Astrocyte of the spinal cord (primary cell): ENCODE measurements around the gene BNC2.
A peak's percentile ranks its signal among the peaks of the same experiment; 100 is the strongest.

Experiments
- DNase-seq: peaks from one replicate; pipeline ENCODE4 v3.0.0; 2011; ENCODE audit warnings: low read depth, low spot score
- H3K4me3 ChIP-seq: 2 replicates; pipeline ENCODE4 v1.5.1; 2011; ENCODE audit warnings: low read depth, mild to moderate bottlenecking, low read length, moderate library complexity
- in situ Hi-C: cut with HindIII; loops from 2 replicates; pipeline ENCODE4 v1.10.0; 2017; ENCODE audit warnings: low sequenced_read_pairs
- TF ChIP-seq, protein P1 (sequence below): IDR thresholded peaks from 2 replicates; pipeline ENCODE4 v1.5.1; 2012; ENCODE audit warnings: low read depth, mild to moderate bottlenecking, low read length, inconsistent platforms

The BNC2 gene

GRCh38 chr9:16426716-16427115 is 443.8 kb downstream of the BNC2 start:
- H3K4me3 ChIP-seq: no peak overlapping the region
- TF ChIP-seq, protein P1, sequence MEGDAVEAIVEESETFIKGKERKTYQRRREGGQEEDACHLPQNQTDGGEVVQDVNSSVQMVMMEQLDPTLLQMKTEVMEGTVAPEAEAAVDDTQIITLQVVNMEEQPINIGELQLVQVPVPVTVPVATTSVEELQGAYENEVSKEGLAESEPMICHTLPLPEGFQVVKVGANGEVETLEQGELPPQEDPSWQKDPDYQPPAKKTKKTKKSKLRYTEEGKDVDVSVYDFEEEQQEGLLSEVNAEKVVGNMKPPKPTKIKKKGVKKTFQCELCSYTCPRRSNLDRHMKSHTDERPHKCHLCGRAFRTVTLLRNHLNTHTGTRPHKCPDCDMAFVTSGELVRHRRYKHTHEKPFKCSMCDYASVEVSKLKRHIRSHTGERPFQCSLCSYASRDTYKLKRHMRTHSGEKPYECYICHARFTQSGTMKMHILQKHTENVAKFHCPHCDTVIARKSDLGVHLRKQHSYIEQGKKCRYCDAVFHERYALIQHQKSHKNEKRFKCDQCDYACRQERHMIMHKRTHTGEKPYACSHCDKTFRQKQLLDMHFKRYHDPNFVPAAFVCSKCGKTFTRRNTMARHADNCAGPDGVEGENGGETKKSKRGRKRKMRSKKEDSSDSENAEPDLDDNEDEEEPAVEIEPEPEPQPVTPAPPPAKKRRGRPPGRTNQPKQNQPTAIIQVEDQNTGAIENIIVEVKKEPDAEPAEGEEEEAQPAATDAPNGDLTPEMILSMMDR: no peak
- DNase-seq: no peak
- in situ Hi-C loops: no loop called here

DNA sequence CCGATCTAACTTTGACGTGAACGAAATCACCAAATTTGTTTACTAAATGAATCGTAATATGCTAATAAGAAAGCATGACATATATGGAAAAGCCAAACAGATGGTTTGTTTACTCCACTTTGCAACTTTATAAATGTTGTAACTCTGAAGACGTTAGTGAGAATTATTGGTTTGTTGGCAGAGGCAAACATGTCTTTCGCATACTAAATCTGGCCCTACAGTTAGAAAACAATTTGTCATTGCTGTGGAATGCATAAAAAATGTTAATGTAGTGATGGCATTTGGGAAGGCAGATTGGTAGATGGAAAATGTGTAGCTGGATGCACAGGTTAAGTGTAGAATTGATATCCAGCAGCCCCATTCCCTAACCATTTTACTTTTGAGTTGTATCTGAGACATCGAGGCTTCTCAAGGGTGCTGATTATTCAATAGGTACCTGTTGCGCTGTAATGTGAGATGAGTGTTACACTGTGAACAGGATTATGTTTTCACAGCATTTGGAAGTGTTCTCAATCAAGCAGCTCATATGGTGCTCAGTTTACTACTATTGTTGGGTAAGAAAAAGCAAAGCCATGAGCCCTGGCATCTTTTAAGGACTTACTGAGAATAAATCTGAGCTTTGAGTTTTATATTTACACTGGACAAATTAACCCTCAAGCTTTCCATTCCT is 444.8 kb downstream of the BNC2 start:
- TF ChIP-seq, protein P1: no peak
- no peak overlapping the region for H3K4me3 ChIP-seq
- in situ Hi-C loops: no loop called here
- peak; percentile 51 for DNase-seq

DNA sequence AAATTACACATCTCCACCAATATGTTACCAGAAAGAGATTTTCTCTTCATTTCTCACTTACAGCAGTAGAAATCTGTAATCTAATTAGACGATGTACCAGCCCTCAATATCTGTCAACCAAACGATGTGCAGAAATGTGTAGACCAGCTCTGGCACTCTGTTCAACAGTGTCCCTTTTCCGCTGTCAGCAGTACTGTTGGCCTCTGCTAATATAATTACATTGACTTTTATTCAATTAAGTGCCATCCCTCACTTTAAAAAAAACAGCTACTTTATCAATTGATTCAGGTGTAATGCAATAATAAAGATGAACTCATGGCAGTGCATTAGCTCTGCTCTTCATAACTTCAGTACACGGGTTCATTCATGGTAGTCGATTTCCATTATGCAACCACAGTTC is 448.4 kb downstream of the BNC2 start:
- H3K4me3 ChIP-seq: no peak overlapping the region
- DNase-seq: no peak
- TF ChIP-seq, protein P1: no peak
- in situ Hi-C loops: no loop called here

- H3K4me3 ChIP-seq: no peak overlapping the region
- TF ChIP-seq, protein P1: no peak
- in situ Hi-C loops: no loop called here
- DNase-seq: peak; percentile 65
These were observed 448.9 kb downstream of the BNC2 start for GRCh38 chr9:16421532-16421931.

DNA sequence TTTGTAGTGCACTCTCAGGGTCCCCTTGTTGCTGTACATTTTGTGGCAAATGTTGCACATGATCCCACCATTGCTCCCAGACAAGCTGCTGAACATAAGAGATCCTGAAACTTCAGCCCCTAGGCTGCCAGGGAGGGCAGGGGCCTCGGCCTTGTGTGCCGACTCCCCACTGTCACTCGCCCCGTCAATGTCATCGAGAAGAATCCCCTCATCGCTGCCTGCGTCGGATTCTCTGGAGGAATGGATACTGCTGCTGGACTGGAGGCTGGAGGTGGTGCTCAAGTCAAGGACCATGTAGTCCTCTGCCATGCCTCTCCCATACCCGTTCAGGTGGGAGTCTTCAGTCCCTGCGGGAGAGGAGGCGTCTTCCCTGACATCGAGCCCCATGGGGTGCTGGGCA is 451.3 kb downstream of the BNC2 start:
- TF ChIP-seq, protein P1: no peak
- no peak for DNase-seq
- in situ Hi-C loops: no loop called here
- H3K4me3 ChIP-seq: no peak overlapping the region

- in situ Hi-C loops: no loop called here
- TF ChIP-seq, protein P1: no peak
- H3K4me3 ChIP-seq: no peak overlapping the region
- DNase-seq: no peak
These were observed 451.7 kb downstream of the BNC2 start for GRCh38 chr9:16418721-16419120.
